ENCODE results near the gene DHRS11. TPM values are rescaled to one million over a fixed set of nuclear protein-coding genes. Genes with fewer than 3 reads are reported as not detected.
A peak's percentile ranks its signal among the peaks of the same experiment; 100 is the strongest.

The DHRS11 gene
- polyA plus RNA-seq, 1 of the 3 experiments (the other 2 are of a cell fraction) = 31.6 TPM

DNA sequence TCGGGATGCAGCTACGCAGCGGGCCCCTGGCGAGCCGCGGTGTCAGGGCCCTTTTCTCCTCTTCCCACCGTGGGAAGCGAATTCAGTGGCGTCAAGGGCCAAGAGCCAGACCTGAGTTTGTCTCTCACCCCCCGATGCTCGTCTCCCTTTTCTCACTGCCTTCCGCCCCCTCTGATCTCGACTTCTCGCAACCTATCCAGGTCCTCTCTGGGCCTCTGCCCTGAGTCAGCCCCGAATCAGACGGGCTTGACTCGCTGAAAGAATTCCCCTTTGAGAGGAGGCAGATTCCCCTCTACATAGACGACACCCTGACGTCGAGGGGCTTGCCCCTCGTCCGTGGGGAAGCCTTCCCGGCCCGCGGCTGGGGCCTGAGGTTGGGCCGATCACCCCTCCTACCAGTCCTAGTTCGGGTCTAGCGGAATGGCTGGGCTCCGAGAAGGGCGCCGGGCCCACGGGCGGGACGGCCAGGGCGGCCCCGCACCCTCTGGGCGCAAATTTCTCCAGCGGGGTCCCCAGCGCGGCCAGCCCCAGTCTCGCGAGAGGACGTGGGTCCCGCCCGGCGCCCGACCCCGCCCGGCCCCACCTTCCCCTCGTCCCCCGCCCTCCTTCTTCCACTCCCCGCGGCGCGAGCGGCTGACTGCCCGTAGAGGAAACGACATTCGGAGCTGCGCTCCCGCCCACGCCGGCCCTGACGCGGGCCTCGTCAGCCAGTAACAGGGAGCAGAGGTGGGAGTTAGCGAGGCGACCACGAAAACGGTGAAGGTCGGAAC lies 47.2 kb upstream of the DHRS11 start, which contains the start of gene GGNBP2:
TSS of gene GGNBP2 (plus strand) at position 613 of the 770 bp plus-strand sequence. CDS start 806 bp downstream, outside the sequence.
- Histone ChIP-seq H3K4me1 (ENCODE audit: control insufficient read depth in 1 of 2, insufficient read depth in 2 of 2, low read depth in 1 of 2, low read length in 1 of 2) (peaks cover 4 to 9% of the 10 kb centered on the region in 2 experiments; a peak in 2 of 4 replicates), H4K20me1 (ENCODE audit: insufficient read depth) (peaks cover 36% of the 10 kb centered on the region), H3K27me3 (ENCODE audit: insufficient read depth) (no peaks in the 10 kb centered on the region), H3K79me2 (ENCODE audit: insufficient read depth) (peaks cover 77% of the 10 kb centered on the region), H3K9ac (peak within 1 kb of the TSS; percentile 100), H2AFZ (ENCODE audit: low read depth) (peak within 1 kb of the TSS; percentile 97), H3K36me3 (replicated peaks in 1 of 2; ENCODE audit: control insufficient read depth in 1 of 2, insufficient read depth in 2 of 2, low read length in 1 of 2) (peaks cover 11 to 14% of the 10 kb centered on the region in 2 experiments), H3K4me3 (ENCODE audit: low read depth in 2 of 2, low read length in 1 of 2) (peak within 1 kb of the TSS; percentile 81 to 98), H3K27ac (ENCODE audit: low read depth in 2 of 2, low read length in 1 of 2) (peak within 1 kb of the TSS; percentile 94 to 97), H3K9me3 (no peaks in the 10 kb centered on the region), H3K9me2 (no peaks in the 10 kb centered on the region), H3F3A (replicated peaks; ENCODE audit: insufficient read depth) (peaks cover 21% of the 10 kb centered on the region), H3K4me2 (peak within 1 kb of the TSS; percentile 97)
- ChIA-PET POLR2A (interaction anchor here (1.0 to 4.8 kb wide), 3 partner anchors 10 to 46 kb away, joined by 3 to 37 read pairs (median 4); partner anchors contain the start of genes MYO19 and PIGW), CTCF (interaction anchor here (0.8 to 3.0 kb wide), 3 partner anchors 10 to 82 kb away, joined by 3 to 16 read pairs (median 13); partner anchors contain the start of genes MYO19 and PIGW)
- under 1% methylated on average over 38 of the region's 71 CpGs for WGBS (ENCODE audit: low lambda C conversion rate)
- DNase-seq = peak; percentile 97
- TF ChIP-seq, protein P1, sequence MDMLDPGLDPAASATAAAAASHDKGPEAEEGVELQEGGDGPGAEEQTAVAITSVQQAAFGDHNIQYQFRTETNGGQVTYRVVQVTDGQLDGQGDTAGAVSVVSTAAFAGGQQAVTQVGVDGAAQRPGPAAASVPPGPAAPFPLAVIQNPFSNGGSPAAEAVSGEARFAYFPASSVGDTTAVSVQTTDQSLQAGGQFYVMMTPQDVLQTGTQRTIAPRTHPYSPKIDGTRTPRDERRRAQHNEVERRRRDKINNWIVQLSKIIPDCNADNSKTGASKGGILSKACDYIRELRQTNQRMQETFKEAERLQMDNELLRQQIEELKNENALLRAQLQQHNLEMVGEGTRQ (IDR thresholded peaks at IDR 0.05; ENCODE audit: borderline replicate concordance, low read depth, low read length) = no peak
- TF ChIP-seq SIN3A (IDR thresholded peaks at IDR 0.05; ENCODE audit: borderline replicate concordance, low read depth, low read length) (peak; percentile 82; the same call in 1 of the 2 replicates), POLR2AphosphoS5 (IDR thresholded peaks at IDR 0.05; ENCODE audit: low read depth, low read length) (peak; percentile 90; the same call in 1 of the 2 replicates), RXRA (IDR thresholded peaks at IDR 0.05; ENCODE audit: borderline replicate concordance, low read depth) (no peak), EZH2phosphoT487 (IDR thresholded peaks at IDR 0.05; ENCODE audit: borderline replicate concordance, low read depth) (no peak), GABPA (IDR thresholded peaks at IDR 0.05; ENCODE audit: low read depth) (0 out of 2 replicates have a peak, but pooled peaks have one; percentile 2), PBX3 (IDR thresholded peaks at IDR 0.05) (no peak), FOXJ3 (CRISPR knock-in tag; IDR thresholded peaks at IDR 0.05) (no peak), TCF12 (IDR thresholded peaks at IDR 0.05) (no peak), MEF2A (IDR thresholded peaks at IDR 0.05; ENCODE audit: borderline replicate concordance, low read depth) (no peak), CTCF (IDR thresholded peaks at IDR 0.05) (no peak), USF1 (IDR thresholded peaks at IDR 0.05; ENCODE audit: borderline replicate concordance, low read depth) (no peak), GATA2 (CRISPR knock-in tag; IDR thresholded peaks at IDR 0.05) (no peak), NRF1 (IDR thresholded peaks at IDR 0.05; ENCODE audit: low read depth, low read length) (no peak), MAX (IDR thresholded peaks at IDR 0.05; ENCODE audit: low read depth) (peak; percentile 36; the same call in 1 of the 2 replicates), FOSL2 (IDR thresholded peaks at IDR 0.05; ENCODE audit: borderline replicate concordance, low read depth) (no peak), EP300 (IDR thresholded peaks at IDR 0.05; ENCODE audit: borderline replicate concordance in 1 of 2, low read depth in 1 of 2, low read length in 1 of 2) (no peak), NFIC (IDR thresholded peaks at IDR 0.05; ENCODE audit: borderline replicate concordance) (no peak)
- TF ChIP-seq, protein P2, sequence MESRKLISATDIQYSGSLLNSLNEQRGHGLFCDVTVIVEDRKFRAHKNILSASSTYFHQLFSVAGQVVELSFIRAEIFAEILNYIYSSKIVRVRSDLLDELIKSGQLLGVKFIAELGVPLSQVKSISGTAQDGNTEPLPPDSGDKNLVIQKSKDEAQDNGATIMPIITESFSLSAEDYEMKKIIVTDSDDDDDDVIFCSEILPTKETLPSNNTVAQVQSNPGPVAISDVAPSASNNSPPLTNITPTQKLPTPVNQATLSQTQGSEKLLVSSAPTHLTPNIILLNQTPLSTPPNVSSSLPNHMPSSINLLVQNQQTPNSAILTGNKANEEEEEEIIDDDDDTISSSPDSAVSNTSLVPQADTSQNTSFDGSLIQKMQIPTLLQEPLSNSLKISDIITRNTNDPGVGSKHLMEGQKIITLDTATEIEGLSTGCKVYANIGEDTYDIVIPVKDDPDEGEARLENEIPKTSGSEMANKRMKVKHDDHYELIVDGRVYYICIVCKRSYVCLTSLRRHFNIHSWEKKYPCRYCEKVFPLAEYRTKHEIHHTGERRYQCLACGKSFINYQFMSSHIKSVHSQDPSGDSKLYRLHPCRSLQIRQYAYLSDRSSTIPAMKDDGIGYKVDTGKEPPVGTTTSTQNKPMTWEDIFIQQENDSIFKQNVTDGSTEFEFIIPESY (IDR thresholded peaks at IDR 0.05; ENCODE audit: borderline replicate concordance, low read depth) = peak; percentile 96
- TF ChIP-seq, protein P3, sequence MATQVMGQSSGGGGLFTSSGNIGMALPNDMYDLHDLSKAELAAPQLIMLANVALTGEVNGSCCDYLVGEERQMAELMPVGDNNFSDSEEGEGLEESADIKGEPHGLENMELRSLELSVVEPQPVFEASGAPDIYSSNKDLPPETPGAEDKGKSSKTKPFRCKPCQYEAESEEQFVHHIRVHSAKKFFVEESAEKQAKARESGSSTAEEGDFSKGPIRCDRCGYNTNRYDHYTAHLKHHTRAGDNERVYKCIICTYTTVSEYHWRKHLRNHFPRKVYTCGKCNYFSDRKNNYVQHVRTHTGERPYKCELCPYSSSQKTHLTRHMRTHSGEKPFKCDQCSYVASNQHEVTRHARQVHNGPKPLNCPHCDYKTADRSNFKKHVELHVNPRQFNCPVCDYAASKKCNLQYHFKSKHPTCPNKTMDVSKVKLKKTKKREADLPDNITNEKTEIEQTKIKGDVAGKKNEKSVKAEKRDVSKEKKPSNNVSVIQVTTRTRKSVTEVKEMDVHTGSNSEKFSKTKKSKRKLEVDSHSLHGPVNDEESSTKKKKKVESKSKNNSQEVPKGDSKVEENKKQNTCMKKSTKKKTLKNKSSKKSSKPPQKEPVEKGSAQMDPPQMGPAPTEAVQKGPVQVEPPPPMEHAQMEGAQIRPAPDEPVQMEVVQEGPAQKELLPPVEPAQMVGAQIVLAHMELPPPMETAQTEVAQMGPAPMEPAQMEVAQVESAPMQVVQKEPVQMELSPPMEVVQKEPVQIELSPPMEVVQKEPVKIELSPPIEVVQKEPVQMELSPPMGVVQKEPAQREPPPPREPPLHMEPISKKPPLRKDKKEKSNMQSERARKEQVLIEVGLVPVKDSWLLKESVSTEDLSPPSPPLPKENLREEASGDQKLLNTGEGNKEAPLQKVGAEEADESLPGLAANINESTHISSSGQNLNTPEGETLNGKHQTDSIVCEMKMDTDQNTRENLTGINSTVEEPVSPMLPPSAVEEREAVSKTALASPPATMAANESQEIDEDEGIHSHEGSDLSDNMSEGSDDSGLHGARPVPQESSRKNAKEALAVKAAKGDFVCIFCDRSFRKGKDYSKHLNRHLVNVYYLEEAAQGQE (IDR thresholded peaks at IDR 0.05; ENCODE audit: low read depth, low read length) = 0 out of 2 replicates have a peak, but pooled peaks have one; percentile 4
